ENCODE results near the gene SOX13.
A peak's percentile ranks its signal among the peaks of the same experiment; 100 is the strongest.

SOX13 gene

DNA sequence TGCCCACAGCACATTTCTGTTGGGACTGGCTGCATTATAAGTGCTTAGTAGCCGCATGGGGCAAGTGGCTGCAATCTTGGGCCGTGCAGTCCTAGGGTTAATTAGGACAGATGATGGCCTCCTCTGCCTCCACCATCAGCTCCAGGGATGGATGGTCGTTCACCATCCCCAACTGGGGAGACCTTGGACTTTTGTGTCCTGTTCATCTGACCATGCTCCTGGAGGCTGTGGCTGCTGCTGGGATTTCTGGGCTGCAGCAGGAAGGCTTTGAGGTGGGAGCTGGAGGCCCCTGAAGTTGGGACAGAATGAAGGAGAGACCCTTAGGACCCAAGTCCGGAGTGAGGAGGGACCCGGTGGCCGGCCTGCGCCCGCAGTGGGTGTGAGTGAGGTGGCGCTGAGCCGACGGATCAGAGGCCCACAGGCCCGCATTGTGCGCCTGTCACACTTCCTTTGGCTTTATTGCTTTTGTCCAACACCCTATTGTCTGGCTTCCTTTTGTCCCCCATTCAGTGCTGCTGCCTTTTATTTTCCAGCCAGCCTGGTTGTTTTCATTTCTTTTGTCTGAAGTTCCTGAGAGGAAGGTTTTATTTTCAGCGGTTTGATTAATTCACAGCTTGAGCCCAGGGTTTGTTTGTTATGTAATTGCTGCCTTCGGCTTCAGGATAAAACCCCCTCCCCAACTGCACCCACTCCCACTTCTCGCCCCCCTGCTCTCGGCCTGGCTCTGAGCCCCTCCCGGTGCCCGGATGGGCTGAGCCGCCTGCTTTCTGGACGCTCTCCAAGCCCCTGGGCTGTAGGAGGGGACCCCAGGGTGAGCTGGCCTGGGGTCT is 35.6 kb downstream of the SOX13 start:
- DNase-seq = peak; percentile 91

DNA sequence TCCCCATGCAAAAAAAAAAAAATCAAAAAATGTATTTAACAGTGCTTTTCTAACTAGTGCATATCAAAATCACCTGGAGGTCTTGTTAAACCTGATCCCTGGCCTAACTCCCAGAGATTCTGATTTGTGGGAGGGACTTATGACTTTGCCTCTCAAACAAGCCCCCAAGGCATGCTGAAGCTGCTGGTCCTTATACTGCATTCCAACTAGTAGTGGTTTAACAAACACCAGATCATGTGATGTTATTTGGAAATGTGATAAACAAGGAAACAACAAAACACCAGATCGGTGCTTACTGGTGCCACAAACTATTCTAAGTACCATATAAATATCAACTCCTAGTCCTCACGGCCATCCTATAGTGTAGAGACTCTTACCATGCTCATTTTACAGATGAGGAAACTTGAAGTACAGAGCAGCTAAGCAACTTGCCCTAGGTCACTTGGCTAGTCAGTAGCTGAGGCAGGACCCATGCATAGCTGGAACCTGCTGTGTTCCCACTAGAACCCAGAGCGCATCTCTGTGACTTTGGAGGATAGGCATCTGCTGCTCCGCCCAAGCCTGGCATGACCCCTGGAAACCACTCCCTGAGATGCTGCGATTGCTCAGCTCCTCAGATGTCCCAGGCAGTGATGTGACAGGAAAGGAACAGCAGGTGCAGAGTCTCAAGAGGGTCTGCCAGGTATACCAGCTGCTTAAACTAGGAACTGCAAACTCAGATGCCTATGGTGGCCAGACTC is 38.1 kb downstream of the SOX13 start:
- no peak for DNase-seq

DNA sequence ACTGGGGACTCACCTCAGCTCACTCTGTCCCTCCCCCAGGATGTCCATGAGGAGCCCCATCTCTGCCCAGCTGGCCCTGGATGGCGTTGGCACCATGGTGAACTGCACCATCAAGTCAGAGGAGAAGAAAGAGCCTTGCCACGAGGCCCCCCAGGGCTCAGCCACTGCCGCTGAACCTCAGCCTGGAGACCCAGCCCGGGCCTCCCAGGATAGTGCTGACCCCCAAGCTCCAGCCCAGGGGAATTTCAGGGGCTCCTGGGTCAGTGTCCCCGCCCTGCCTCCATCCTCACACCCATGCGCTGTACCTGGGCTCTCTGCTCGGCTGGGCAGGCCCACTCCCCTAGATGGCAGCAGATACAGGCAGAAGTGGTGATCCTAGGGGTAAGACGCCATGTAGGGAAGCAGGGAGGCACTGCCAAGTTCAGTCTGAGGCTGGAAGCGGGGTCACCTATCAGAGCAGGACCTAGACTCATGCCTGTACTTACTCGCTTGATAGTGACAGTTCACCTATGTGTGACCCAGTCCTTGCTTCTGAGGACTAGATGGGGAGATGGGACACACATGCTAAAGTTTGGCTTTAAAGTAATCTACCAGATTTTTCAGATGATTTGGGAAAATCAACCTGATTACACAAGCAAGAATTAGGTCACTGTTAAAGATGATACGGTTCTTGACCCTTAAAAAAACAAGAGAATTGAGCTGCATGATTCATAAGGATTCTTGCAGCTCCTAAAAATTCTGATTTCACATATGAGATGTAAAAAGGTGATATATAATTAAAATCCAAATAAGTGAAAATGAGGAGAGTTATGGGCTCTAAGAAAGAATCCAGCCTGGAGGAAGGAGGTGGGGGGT is 40.2 kb downstream of the SOX13 start:
- no peak for DNase-seq

DNA sequence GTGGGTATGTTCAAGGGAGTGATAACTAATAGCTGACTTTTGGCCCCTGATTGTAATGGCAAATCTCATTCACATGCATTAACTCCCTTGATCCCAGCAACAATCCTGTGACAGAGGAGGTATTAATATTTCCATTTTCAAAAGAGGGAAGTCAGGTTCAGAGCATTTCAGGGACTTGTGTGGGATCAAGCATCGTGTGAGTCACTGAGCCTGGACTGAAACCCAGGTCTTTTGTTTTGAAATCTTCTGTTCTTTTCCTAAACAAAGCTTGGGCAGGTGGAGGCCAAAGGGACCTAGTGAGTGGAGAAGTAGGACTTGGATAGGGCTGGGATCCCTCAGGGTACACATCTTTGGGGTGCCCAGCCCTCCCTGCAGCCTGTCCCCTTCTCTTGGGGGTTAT is 41.0 kb downstream of the SOX13 start:
- DNase-seq = no peak

DNA sequence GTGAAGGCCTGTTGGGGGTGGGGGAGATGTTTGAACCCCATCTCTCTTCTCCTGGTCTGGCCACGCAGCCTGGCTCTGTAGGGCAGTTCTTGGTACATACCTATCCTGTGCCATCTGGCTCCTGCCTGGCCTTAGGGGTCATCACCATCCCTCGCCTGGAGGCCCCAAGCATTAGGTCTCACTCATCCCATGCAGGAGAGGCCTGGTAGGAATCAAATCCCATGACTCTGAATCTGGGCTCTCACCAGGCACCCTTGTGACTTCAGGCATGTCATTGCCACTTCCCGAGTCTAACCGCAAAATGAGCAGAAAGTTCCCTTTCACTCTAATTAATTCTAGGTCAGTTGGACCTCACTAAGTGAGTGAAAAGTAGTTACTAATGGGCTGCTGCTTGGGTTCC is 41.7 kb downstream of the SOX13 start:
- DNase-seq = no peak

DNA sequence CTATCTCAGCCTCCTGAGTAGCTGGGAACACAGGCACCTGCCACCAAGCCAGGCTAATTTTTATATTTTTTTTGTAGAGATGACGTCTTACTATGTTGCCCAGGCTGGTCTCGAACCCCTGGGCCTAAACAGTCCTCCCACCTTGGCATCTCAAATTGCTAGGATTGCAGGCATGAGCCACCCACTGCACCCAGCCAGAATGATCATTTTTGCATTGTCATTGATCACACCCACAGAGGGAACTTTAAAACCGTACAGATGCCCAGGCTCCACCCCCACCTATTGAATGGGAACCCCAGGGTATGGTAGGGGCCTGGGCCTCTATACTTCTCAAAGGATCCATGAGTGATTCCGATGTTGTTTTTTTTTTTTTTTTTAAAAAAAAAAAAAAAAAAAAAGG is 42.2 kb downstream of the SOX13 start:
- no peak for DNase-seq

DNA sequence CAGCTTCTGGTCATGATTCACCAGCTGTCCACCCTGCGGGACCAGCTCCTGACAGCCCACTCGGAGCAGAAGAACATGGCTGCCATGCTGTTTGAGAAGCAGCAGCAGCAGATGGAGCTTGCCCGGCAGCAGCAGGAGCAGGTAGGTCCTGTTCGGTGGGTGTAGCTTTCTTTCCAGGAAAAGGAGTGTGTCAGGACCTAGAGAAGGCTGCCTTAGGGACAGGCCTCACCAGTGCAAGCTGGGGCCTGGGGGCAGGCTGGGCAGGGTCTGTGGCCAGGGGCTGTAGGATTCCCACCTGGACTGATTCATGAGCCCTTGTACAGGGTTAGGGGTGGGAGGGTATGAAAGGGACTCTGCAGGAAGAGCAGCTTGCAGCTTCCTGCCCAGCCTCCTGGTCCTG is 43.6 kb downstream of the SOX13 start:
- no peak for DNase-seq

DNA sequence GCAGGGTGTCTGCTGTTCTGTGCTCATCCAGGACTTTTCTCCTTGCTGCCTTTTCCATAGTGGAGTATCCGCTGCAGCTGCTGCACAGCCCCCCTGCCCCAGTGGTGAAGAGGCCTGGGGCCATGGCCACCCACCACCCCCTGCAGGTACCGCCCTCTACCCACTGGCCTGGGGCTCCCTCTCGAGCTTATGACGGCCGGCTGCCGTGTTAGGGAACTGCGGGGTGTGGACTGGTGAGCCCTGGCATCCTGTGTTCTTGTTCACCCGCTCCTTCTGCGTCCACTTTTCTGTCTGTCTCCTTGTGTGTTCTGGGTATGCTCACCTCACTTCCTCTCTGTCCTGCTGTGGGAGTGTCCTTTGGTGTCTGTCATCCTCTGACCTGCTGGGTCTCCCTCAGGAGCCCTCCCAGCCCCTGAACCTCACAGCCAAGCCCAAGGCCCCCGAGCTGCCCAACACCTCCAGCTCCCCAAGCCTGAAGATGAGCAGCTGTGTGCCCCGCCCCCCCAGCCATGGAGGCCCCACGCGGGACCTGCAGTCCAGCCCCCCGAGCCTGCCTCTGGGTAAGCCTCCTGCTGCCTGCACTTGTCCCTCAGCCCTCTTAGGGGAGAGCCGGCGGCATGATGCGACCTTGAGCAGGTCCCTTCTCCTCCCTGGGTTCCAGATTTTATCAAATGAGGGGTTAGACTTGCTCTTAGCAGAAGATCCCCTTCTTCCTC is 49.1 kb downstream of the SOX13 start:
- DNase-seq = no peak

DNA sequence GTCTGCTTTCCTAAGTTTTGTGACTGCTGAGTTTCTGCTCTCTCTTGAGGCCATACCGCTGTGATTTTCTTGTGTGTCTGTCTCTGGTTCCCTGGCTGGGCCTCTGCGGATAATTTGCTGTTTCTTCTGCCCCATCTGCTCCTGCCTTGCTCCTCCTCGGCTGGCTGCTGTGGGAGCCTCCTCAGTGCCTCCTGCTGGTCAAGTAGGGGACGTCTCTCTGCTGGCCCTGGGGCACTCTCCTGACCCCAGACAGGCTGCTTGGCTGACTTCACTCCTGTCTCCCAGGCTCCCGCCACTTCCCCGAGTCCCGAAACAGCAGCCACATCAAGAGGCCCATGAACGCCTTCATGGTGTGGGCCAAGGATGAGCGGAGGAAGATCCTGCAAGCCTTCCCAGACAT is 50.5 kb downstream of the SOX13 start:
- DNase-seq = peak; percentile 16

DNA sequence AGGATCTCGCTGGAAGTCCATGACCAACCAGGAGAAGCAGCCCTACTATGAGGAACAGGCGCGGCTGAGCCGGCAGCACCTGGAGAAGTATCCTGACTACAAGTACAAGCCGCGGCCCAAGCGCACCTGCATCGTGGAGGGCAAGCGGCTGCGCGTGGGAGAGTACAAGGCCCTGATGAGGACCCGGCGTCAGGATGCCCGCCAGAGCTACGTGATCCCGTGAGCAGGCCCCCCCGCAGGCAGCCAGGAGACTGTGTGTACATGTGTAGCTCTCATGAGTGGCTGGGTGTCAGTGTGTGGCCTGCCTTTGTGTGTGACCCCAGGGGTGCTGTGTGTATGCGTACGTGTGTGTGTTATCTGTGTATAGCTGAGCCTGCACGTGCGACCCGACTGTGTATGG is 51.7 kb downstream of the SOX13 start:
- DNase-seq = no peak

DNA sequence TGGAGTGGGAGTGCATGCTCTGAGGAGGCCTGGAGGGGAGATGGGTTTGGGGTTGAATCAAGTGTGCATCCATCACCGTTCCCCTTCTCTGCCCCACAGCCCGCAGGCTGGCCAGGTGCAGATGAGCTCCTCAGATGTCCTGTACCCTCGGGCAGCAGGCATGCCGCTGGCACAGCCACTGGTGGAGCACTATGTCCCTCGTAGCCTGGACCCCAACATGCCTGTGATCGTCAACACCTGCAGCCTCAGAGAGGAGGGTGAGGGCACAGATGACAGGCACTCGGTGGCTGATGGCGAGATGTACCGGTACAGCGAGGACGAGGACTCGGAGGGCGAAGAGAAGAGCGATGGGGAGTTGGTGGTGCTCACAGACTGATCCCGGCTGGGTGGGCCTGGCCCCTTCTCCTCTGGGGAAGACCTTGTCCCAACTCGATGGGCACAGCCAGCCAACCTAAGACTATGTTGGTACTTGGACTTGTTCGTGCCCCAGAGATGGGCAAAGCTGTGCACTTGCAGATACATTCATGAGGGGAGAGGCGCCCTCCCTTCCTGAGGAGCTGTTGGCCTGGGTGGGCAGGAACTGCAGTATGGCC is 52.9 kb downstream of the SOX13 start:
- no peak for DNase-seq

DNA sequence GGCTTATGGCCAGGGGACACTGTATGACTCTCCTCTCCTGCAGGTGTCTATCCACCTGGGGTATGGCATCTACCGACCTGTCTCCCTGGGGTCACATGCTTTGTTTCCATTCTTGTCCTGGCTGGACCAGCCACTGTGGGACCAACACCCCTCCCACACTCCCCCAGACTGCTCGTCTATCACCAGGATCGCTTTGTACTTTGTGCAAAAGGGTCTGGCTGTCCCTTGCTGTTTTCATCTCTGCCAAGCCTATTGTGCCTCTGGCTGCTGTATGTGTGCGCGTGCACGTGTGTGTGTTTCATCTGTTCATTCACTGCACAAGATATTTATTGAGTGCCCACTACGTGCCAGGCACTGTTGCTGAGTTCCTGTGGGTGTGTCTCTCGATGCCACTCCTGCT is 53.5 kb downstream of the SOX13 start:
- no peak for DNase-seq

DNA sequence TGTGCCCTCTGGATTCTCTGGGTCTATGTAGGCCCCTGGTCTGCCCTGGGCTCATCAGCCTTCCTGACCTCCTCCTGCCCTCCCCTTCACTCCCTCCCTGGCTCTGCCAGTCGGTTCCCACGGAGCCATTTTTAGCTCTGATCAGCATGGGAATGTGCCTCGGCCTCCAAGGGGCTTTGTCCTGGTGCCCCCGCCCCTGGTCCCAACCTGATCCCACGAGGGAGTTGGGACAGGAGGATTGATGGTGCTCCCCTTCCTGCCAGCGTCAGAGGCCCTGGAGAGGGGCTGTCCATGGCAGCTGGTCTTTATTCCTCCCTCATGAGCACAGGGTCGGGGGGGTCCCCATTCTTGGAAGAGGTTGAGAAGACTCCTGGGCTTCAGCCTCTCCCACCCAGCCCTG is 54.0 kb downstream of the SOX13 start:
- DNase-seq = no peak

DNA sequence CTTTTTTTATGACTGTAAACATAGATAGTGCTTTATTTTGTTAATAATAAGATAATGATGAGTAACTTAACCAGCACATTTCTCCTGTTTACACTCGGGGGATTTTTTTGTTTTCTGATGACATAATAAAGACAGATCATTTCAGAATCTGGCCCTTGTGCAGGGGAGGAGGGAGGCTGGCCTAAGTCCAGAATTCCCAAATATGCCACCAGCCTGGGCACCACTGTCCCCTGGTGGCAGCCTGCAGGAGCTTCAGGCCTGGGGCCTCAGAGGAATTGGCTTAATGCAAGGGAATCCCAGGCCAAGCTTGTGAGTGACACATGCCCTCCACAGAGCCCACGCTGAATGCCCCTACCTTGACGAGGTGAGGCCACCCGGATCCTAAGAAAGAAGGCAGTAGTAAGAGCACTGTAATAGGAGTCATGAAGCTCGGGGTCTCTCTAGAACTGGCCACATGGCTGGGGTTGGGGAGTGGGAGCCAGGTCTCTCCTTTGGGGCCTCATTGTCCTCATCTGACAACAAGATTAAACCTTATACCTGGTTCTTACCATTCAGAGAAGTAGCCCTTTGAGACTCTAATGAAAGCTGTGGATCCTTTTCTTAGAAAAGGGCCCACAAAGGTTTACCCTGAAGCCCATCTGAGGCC is 54.8 kb downstream of the SOX13 start:
- peak; percentile 83 for DNase-seq

DNA sequence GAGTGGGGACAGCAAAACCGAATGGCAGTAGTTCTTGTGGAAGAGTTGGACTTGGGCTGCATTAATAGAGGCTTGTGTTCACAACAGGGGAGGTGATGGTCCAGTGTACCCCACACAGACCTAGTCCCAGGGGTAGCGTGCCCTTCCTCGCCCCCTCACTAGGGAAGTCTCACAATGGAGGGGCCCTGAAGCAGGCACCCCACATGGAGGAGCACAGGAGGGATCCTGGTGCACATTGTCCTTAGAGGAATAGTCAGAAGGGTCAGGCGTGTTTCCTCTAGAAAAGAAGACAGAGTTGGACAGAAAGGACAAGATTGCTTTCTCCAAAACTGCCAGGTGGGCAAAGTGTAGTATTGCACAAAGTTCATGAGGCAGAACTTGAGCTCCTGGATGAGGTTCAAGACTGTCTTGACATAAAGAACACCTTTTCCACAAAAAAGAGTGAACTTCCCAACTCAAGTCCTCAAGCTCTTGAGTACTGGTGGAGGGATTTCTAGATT is 55.6 kb downstream of the SOX13 start:
- DNase-seq = no peak

DNA sequence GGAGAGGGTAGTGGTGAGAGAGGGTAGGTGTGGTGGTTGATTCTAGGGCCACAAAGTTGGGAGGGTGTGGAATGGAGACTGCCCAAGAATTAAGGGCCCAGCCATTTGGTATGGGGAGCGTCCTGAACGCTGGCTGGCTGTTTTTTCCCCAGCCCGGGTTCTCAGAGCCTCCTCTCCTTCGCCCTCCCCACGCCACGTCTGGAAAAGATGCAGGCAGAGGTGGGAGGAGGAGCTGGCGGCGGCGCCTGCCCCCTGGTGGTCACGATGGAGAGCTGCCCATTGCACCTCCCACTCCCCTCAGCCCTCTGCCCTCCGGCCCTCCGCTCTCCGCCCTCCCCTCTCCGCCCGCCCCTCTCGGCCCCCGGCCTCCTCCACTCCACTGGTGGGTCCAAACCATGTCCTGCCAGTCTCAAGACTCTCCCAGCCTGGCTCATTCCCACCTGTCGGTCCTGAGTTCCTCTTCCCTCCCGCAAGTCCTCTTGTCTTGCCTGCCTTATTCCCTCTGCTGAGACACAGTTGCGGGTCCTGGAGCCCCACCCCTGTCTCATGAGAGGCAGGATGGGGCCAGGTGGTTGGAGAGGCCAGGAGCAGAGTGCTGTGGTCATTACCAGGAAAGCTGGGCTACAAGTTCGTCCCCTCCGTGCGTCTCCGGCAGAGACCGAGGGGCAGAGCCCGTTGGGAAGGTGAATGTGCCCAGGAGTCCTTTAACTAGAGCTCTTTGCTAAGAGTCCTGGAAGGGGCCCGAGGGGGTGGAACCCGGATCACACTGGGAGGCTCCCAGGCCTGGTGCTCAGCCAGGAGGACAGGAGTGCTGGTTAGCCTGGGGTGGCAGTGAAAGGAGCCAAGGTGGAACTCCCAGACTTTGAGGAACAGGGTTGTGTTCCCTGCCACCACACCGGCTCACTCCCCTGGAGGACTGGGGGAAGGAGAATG is 56.3 kb downstream of the SOX13 start:
- peak; percentile 88 for DNase-seq

DNA sequence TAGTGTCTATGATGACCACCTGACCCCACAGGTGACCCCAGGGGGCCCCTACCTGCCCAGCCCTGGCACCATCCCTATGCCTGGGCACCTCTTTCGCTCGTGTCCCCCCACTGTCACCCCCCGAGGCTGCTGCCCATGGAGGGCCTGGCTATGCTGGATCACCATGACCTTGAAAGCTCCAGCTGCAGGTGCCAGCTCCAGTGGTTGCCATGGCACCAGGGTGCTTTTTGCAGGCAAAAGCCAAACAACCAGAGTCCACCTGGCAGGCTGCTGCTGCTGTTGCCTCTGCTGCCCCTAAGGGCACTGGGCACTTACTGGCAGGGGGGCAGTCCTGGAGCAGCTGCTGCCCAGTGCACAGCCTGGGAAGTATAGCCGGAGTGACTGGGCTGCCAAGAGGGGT is 57.3 kb downstream of the SOX13 start:
- no peak for DNase-seq

DNA sequence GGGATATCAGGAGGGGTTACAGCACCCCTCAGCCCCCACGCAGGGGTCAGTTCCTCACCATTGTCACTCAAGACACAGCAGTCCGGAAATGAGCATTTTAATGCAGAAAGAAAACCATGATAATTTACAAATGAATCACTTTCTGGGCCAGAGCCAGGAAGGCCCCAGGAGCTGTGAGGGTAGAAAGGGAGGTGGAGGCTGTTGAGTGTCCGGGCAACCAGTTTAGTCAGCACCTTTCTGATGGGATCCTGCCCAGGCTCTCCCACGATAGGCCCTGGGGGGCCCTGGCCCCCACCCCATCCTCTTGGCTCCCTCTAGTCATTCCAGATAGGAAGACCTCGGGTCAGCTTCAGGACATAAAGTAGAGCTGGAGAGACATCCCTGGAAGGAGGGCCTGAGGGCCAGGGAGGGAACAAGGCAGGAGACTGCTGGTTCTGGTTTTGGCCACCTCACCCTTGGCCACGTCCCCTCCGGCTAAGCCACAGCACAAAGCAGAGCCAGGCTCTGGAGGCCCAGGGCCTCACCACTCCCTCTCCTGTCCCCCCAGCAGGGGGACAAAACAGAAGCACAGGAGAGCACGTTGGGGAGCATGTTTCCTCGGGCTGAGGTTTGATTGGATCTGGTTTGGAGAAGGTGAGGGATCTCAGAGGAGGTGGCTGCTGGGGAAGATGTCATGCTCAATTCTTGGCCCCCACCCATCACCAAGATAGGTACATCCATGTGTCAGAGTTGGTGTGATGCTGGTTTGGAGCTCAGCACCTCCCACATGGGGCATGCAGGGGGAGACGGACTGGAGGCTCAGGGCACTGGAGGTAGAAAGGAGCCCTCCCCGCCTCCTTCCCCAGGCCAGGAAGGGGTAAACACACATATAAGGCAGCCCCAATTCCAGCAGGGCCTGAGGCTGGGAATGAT is 58.3 kb downstream of the SOX13 start:
- DNase-seq = no peak

DNA sequence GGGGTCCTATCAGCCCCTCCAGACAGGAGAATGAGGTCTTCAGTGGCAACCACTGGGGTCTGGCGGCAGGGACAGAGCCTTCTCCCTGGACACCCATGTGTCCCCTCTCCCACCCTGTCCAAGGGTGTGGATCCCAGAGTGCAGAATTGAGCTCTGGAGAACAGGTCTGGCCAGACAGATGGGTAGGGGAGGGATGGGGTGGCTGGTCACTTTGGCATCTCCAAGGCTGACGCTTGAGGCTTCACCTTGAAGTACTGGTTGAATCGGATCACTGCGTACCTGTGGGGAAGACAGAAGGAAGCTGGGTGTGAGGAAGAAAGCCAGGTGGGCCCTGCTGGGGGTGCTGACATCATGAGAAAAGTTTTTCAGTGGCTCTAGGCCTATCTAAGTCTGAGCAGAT is 59.1 kb downstream of the SOX13 start:
- no peak for DNase-seq

Measured in eye (tissue), 1 donor.